Osteoblast (primary cell): ENCODE measurements around the gene HOXD12. TPM values are rescaled to one million over a fixed set of nuclear protein-coding genes. Genes with fewer than 3 reads are reported as not detected.

Source experiments
- DNase-seq: peaks from one replicate; pipeline ENCODE4 v3.0.0; 2011; ENCODE audit warnings: low spot score, mixed read lengths; ENCODE audit not compliant: insufficient read length; ENCODE audit errors: missing footprints
- H2AFZ ChIP-seq: 2 replicates; pipeline ENCODE4 v1.6.0; 2011; ENCODE audit warnings: mild to moderate bottlenecking, low read length
- H3K27ac ChIP-seq: 2 replicates; pipeline ENCODE4 v1.5.1; 2011; ENCODE audit warnings: mild to moderate bottlenecking, low read depth, low read length, moderate library complexity
- H3K27me3 ChIP-seq: 2 replicates; pipeline ENCODE4 v1.6.0; 2012; ENCODE audit warnings: mild to moderate bottlenecking, control low read depth, inconsistent platforms, low read length, moderate library complexity; ENCODE audit not compliant: insufficient read depth
- H3K36me3 ChIP-seq: 2 replicates; pipeline ENCODE4 v1.5.1; 2011; ENCODE audit warnings: mild to moderate bottlenecking, low read length, control low read depth, moderate library complexity; ENCODE audit not compliant: insufficient read depth
- H3K4me1 ChIP-seq: 2 replicates; pipeline ENCODE4 v1.5.1; 2011; ENCODE audit warnings: mild to moderate bottlenecking, low read length, control low read depth, moderate library complexity; ENCODE audit not compliant: insufficient read depth
- H3K4me2 ChIP-seq: 2 replicates; pipeline ENCODE4 v1.6.0; 2011; ENCODE audit warnings: mild to moderate bottlenecking, low read length; ENCODE audit not compliant: insufficient read depth
- H3K4me3 ChIP-seq: fragments of 200-600 bp; sonication (generic); 3 replicates; pipeline ENCODE4 v1.5.1; 2012; ENCODE audit warnings: mild to moderate bottlenecking, low read length, inconsistent platforms; ENCODE audit not compliant: insufficient read depth
- H3K79me2 ChIP-seq: 2 replicates; pipeline ENCODE4 v1.6.0; 2012; ENCODE audit warnings: mild to moderate bottlenecking, low read length, control low read depth, inconsistent platforms; ENCODE audit not compliant: insufficient read depth
- H3K9me3 ChIP-seq: 2 replicates; pipeline ENCODE4 v1.5.1; 2011; ENCODE audit warnings: low read depth, low read length, control low read depth
- H4K20me1 ChIP-seq: 2 replicates; pipeline ENCODE4 v1.6.0; 2012; ENCODE audit warnings: mild to moderate bottlenecking, low read length, control low read depth; ENCODE audit not compliant: insufficient read depth
- CTCF ChIP-seq: IDR thresholded peaks from 2 replicates; pipeline ENCODE4 v1.5.1; 2011; ENCODE audit warnings: mild to moderate bottlenecking, low read depth, low read length, moderate library complexity; ENCODE audit errors: extremely low read depth
- total RNA-seq: library from RNA; depleted of rRNA; stranded (reverse); fragments of >200 nt; gene quantifications from 2 replicates; pipeline ENCODE4 v1.2.3, GENCODE V29; 2012

Gene HOXD12
- total RNA-seq, 1 donor, result not detected

- TF ChIP-seq CTCF, result no peak
- peaks cover 6% of the 10 kb centered on the region for H4K20me1 ChIP-seq
- no peaks in the 10 kb centered on the region for H3K9me3 ChIP-seq
- H2AFZ ChIP-seq, result no peak overlapping the region
- no peaks in the 10 kb centered on the region for H3K27me3 ChIP-seq
- H3K27ac ChIP-seq, result no peak overlapping the region
- no peaks in the 10 kb centered on the region for H3K4me1 ChIP-seq
- DNase-seq, result no peak
- no peak overlapping the region for H3K4me3 ChIP-seq
- no peak overlapping the region for H3K4me2 ChIP-seq
- H3K36me3 ChIP-seq, result no peaks in the 10 kb centered on the region
- no peaks in the 10 kb centered on the region for H3K79me2 ChIP-seq
These were observed 49.9 kb downstream of the HOXD12 start for GRCh38 chr2:176149481-176149938.

GRCh38 chr2:176149939-176150583 is 50.5 kb downstream of the HOXD12 start:
- DNase-seq, result peak; percentile 76
- Histone ChIP-seq H3K27me3 (no peaks in the 10 kb centered on the region), H3K27ac (no peak overlapping the region), H3K79me2 (no peaks in the 10 kb centered on the region), H3K4me1 (no peaks in the 10 kb centered on the region), H3K4me2 (no peak overlapping the region), H3K4me3 (no peak overlapping the region), H3K9me3 (no peaks in the 10 kb centered on the region), H3K36me3 (no peaks in the 10 kb centered on the region), H2AFZ (no peak overlapping the region), H4K20me1 (peaks cover 4% of the 10 kb centered on the region)
- no peak for TF ChIP-seq CTCF

- no peaks in the 10 kb centered on the region for H3K79me2 ChIP-seq
- TF ChIP-seq CTCF, result no peak
- no peaks in the 10 kb centered on the region for H3K27me3 ChIP-seq
These were observed 51.2 kb downstream of the HOXD12 start for GRCh38 chr2:176150584-176151441.

More at GRCh38 chr2:176150584-176151441, 51.2 kb downstream of the HOXD12 start:
- Histone ChIP-seq H3K27ac (no peak overlapping the region), H3K4me1 (no peaks in the 10 kb centered on the region), H3K4me2 (no peak overlapping the region), H3K9me3 (no peaks in the 10 kb centered on the region), H2AFZ (no peak overlapping the region), H3K4me3 (no peak overlapping the region), H4K20me1 (peaks cover 4% of the 10 kb centered on the region), H3K36me3 (no peaks in the 10 kb centered on the region)
- peak; percentile 79 for DNase-seq
